Neural cell (in vitro differentiated cells): Measurements from ENCODE around the gene NEIL1. TPM values are rescaled to one million over a fixed set of nuclear protein-coding genes. Genes with fewer than 3 reads are reported as not detected.

ENCODE experiments used
- H2AFZ ChIP-seq: fragments of 200-600, 300-800 bp; sonication (generic), shearing (Covaris generic); 2 replicates; pipeline ENCODE4 v1.6.0; 2014; ENCODE audit warnings: low read depth, mild to moderate bottlenecking, antibody characterized with exemption, low read length, moderate library complexity
- H3F3A ChIP-seq: fragments of 200-600 bp; shearing (Covaris generic); 2 replicates; pipeline ENCODE4 v1.6.1; 2016; ENCODE audit warnings: mild to moderate bottlenecking, moderate library complexity, mixed read lengths, antibody characterized with exemption, low read length; ENCODE audit not compliant: insufficient read depth, poor library complexity, severe bottlenecking
- H3K27ac ChIP-seq: fragments of 200-600, 300-800 bp; sonication (generic), shearing (Covaris generic); 2 replicates; pipeline ENCODE4 v1.5.1; 2014; ENCODE audit warnings: mild to moderate bottlenecking, low read length, moderate library complexity
- H3K27me3 ChIP-seq: fragments of 300-800, 200-600 bp; sonication (generic), shearing (Covaris generic); 2 replicates; pipeline ENCODE4 v1.6.0; 2014; ENCODE audit warnings: mild to moderate bottlenecking, low read depth, low read length, moderate library complexity; ENCODE audit not compliant: insufficient read depth
- H3K36me3 ChIP-seq: fragments of 300-800, 200-600 bp; sonication (generic), shearing (Covaris generic); 2 replicates; pipeline ENCODE4 v1.5.1; 2014; ENCODE audit warnings: mild to moderate bottlenecking, antibody characterized with exemption, low read length, moderate library complexity; ENCODE audit not compliant: insufficient read depth
- H3K4me2 ChIP-seq: fragments of 300-800, 200-600 bp; sonication (generic), shearing (Covaris generic); 2 replicates; pipeline ENCODE4 v1.6.0; 2014; ENCODE audit warnings: mild to moderate bottlenecking, low read length
- H3K4me3 ChIP-seq: fragments of 300-800, 200-600 bp; sonication (generic), shearing (Covaris generic); 2 replicates; pipeline ENCODE4 v1.5.1; 2014; ENCODE audit warnings: mild to moderate bottlenecking, low read length, moderate library complexity
- H3K79me2 ChIP-seq: fragments of 200-600 bp; shearing (Covaris generic); replicated peaks from 2 replicates; pipeline ENCODE4 v1.6.0; 2014; ENCODE audit warnings: mild to moderate bottlenecking, low read length, moderate library complexity; ENCODE audit not compliant: insufficient read depth
- H3K9ac ChIP-seq: fragments of 300-800, 200-600 bp; sonication (generic), shearing (Covaris generic); 2 replicates; pipeline ENCODE4 v1.6.1; 2016; ENCODE audit warnings: mild to moderate bottlenecking, low read length, mixed read lengths
- H3K9me2 ChIP-seq: fragments of 200-600 bp; shearing (Covaris generic); 2 replicates; pipeline ENCODE4 v1.6.1; 2016; ENCODE audit warnings: mild to moderate bottlenecking, low read length, mixed read lengths; ENCODE audit not compliant: insufficient read depth
- H3K9me3 ChIP-seq: fragments of 200-600, 300-800 bp; sonication (generic), shearing (Covaris generic); 2 replicates; pipeline ENCODE4 v1.6.1; 2016; ENCODE audit warnings: mild to moderate bottlenecking, mixed run types, low read length, moderate library complexity, mixed read lengths
- H4K20me1 ChIP-seq: fragments of 200-600 bp; shearing (Covaris generic); 2 replicates; pipeline ENCODE4 v1.6.1; 2016; ENCODE audit warnings: mild to moderate bottlenecking, mixed run types; ENCODE audit not compliant: insufficient read depth
- EP300 ChIP-seq: fragments of 450-650 bp; conservative IDR thresholded peaks from 2 replicates; pipeline ENCODE4 v1.6.1; 2014; ENCODE audit warnings: antibody characterized with exemption, mild to moderate bottlenecking, moderate library complexity; ENCODE audit not compliant: poor library complexity, severe bottlenecking
- EZH2 ChIP-seq: fragments of 200-600, 300-800 bp; shearing (Covaris generic), sonication (generic); IDR thresholded peaks from 2 replicates; pipeline ENCODE4 v1.6.1; 2014; ENCODE audit warnings: antibody characterized with exemption, low read length, borderline replicate concordance, mild to moderate bottlenecking; ENCODE audit not compliant: insufficient read depth, poor library complexity, severe bottlenecking
- MXI1 ChIP-seq: fragments of 450-650 bp; conservative IDR thresholded peaks from 2 replicates; pipeline ENCODE4 v1.6.1; 2014; ENCODE audit warnings: antibody characterized with exemption, mild to moderate bottlenecking; ENCODE audit not compliant: poor library complexity, severe bottlenecking
- POLR2AphosphoS5 ChIP-seq: IDR thresholded peaks from 2 replicates; pipeline ENCODE4 v1.6.1; 2012
- RAD21 ChIP-seq: fragments of 450-650 bp; conservative IDR thresholded peaks from 2 replicates; pipeline ENCODE4 v1.6.1; 2014; ENCODE audit warnings: antibody characterized with exemption, mild to moderate bottlenecking, moderate library complexity
- SMC3 ChIP-seq: fragments of 450-650 bp; conservative IDR thresholded peaks from 2 replicates; pipeline ENCODE4 v1.6.1; 2014; ENCODE audit warnings: antibody characterized with exemption, mild to moderate bottlenecking, moderate library complexity; ENCODE audit not compliant: poor library complexity
- TAF1 ChIP-seq: IDR thresholded peaks from 2 replicates; pipeline ENCODE4 v1.6.1; 2012; ENCODE audit warnings: low read depth
- polyA plus RNA-seq: library from polyadenylated mRNA; depleted of rRNA; stranded (reverse); fragments of >200 nt; gene quantifications from 2 replicates; pipeline ENCODE4 v1.2.3, GENCODE V29; 2014
- TF ChIP-seq, protein P1 (sequence below): IDR thresholded peaks from 2 replicates; pipeline ENCODE4 v1.6.1; 2012; ENCODE audit warnings: borderline replicate concordance
- TF ChIP-seq, protein P2 (sequence below): fragments of 450-650 bp; IDR thresholded peaks from 2 replicates; pipeline ENCODE4 v1.5.1; 2014; ENCODE audit warnings: antibody characterized with exemption, mild to moderate bottlenecking, moderate library complexity; ENCODE audit not compliant: poor library complexity, severe bottlenecking

The NEIL1 gene
- polyA plus RNA-seq, 1 donor from 2014 or later = 18.6 TPM

DNA sequence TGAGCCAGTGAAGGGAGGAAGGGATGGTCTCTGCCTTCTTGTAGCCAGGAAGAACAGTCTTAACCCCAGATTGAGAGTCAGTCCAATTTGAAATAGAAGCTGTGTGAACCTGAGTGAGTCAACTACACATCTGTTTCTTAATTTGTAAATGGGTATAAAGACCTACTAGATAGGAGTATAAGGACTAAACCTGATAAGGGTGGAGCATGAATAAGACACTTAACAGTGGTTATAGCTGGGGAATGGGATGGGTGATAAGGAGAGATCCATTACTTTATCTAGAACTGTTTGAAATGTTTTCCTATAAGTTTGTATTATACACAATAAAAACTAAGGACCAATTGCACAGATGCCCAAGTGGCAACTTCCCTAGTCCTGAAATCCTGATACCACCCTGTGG lies 20.2 kb downstream of the NEIL1 start:
- H3F3A ChIP-seq = no peaks in the 10 kb centered on the region
- no peak overlapping the region for H3K9ac ChIP-seq
- no peaks in the 10 kb centered on the region for H3K79me2 ChIP-seq
- TF ChIP-seq, protein P1, sequence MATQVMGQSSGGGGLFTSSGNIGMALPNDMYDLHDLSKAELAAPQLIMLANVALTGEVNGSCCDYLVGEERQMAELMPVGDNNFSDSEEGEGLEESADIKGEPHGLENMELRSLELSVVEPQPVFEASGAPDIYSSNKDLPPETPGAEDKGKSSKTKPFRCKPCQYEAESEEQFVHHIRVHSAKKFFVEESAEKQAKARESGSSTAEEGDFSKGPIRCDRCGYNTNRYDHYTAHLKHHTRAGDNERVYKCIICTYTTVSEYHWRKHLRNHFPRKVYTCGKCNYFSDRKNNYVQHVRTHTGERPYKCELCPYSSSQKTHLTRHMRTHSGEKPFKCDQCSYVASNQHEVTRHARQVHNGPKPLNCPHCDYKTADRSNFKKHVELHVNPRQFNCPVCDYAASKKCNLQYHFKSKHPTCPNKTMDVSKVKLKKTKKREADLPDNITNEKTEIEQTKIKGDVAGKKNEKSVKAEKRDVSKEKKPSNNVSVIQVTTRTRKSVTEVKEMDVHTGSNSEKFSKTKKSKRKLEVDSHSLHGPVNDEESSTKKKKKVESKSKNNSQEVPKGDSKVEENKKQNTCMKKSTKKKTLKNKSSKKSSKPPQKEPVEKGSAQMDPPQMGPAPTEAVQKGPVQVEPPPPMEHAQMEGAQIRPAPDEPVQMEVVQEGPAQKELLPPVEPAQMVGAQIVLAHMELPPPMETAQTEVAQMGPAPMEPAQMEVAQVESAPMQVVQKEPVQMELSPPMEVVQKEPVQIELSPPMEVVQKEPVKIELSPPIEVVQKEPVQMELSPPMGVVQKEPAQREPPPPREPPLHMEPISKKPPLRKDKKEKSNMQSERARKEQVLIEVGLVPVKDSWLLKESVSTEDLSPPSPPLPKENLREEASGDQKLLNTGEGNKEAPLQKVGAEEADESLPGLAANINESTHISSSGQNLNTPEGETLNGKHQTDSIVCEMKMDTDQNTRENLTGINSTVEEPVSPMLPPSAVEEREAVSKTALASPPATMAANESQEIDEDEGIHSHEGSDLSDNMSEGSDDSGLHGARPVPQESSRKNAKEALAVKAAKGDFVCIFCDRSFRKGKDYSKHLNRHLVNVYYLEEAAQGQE = no peak
- TF ChIP-seq EP300 = no peak
- TF ChIP-seq SMC3 = no peak
- no peaks in the 10 kb centered on the region for H4K20me1 ChIP-seq
- no peaks in the 10 kb centered on the region for H3K27me3 ChIP-seq
- H3K9me2 ChIP-seq = no peaks in the 10 kb centered on the region
- H3K4me3 ChIP-seq = peak overlapping the region; percentile 97
- H2AFZ ChIP-seq = no peak overlapping the region
- no peak overlapping the region for H3K4me2 ChIP-seq
- no peak overlapping the region for H3K27ac ChIP-seq
- H3K36me3 ChIP-seq = no peaks in the 10 kb centered on the region
- no peaks in the 10 kb centered on the region for H3K9me3 ChIP-seq

DNA sequence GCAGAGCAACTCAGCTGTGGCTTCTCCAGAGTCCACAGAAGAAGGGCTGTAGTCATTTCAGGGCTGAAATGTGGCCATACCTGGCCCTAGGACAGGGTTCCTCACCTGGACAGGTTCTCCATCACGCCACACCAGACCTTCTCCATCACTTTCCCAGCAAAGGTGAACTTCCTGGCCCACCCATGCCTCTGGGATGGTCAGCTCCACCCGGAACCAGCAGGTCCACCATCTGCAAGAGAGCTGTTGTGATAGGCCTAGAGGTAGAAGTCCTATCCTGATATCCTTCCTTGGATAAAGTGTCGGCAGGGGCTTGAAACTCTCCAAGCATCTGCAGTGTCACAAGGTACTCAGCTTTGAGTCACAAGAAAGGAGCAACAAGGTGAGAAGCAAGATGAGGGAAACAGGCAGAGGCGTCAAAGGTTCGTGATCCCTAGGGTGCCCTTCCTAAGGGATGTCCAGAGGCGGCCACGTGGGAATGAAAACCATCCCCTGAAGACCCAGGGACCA lies 20.6 kb downstream of the NEIL1 start:
- Histone ChIP-seq H3K27ac (no peak overlapping the region), H3K4me3 (peak overlapping the region; percentile 97), H3F3A (no peaks in the 10 kb centered on the region), H3K79me2 (no peaks in the 10 kb centered on the region), H3K9me2 (no peaks in the 10 kb centered on the region), H3K9me3 (no peaks in the 10 kb centered on the region), H4K20me1 (no peaks in the 10 kb centered on the region), H3K36me3 (no peaks in the 10 kb centered on the region), H3K4me2 (peak overlapping the region; percentile 22), H3K9ac (peak overlapping the region; percentile 74), H3K27me3 (no peaks in the 10 kb centered on the region), H2AFZ (no peak overlapping the region)
- no peak for TF ChIP-seq POLR2AphosphoS5
- TF ChIP-seq, protein P1 = no peak
- no peak for TF ChIP-seq EZH2
- no peak for TF ChIP-seq MXI1
- TF ChIP-seq, protein P2, sequence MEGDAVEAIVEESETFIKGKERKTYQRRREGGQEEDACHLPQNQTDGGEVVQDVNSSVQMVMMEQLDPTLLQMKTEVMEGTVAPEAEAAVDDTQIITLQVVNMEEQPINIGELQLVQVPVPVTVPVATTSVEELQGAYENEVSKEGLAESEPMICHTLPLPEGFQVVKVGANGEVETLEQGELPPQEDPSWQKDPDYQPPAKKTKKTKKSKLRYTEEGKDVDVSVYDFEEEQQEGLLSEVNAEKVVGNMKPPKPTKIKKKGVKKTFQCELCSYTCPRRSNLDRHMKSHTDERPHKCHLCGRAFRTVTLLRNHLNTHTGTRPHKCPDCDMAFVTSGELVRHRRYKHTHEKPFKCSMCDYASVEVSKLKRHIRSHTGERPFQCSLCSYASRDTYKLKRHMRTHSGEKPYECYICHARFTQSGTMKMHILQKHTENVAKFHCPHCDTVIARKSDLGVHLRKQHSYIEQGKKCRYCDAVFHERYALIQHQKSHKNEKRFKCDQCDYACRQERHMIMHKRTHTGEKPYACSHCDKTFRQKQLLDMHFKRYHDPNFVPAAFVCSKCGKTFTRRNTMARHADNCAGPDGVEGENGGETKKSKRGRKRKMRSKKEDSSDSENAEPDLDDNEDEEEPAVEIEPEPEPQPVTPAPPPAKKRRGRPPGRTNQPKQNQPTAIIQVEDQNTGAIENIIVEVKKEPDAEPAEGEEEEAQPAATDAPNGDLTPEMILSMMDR = no peak
- no peak for TF ChIP-seq TAF1
- no peak for TF ChIP-seq RAD21
- TF ChIP-seq SMC3 = no peak
- no peak for TF ChIP-seq EP300
